Cerebellar cortex (tissue), 1 donor: ENCODE results near the gene XCR1.
"Not testable (repeated sequence)": the region's sequence is repeated elsewhere in the genome, so short reads cannot be mapped to it uniquely, and the experiment has no call there.

Source experiments
- DNase-seq: peaks from one replicate; pipeline ENCODE4 v3.0.0-alpha.2; 2015; ENCODE audit warnings: low spot score

XCR1 gene

GRCh38 chr3:46006238-46007032, 20.8 kb downstream of the XCR1 start:
- DNase-seq, result no peak

GRCh38 chr3:46003706-46004105, 23.6 kb downstream of the XCR1 start:
- not testable (repeated sequence) for DNase-seq

- DNase-seq, result no peak
Measured at GRCh38 chr3:46001178-46001577, 26.1 kb downstream of the XCR1 start.

GRCh38 chr3:45997942-45998341, 29.3 kb downstream of the XCR1 start:
- no peak for DNase-seq

GRCh38 chr3:45997499-45997898, 29.8 kb downstream of the XCR1 start:
- not testable (repeated sequence) for DNase-seq

- DNase-seq, result peak; percentile 72
Measured at GRCh38 chr3:45995236-45996192, 31.8 kb downstream of the XCR1 start, which contains the start of gene FYCO1. TSS of gene FYCO1 (minus strand) at chr3:45995824. CDS start at chr3:45984910, 10,914 bp downstream.

- DNase-seq, result no peak
Measured at GRCh38 chr3:45994419-45995235, 32.7 kb downstream of the XCR1 start.

GRCh38 chr3:45993421-45994027, 33.8 kb downstream of the XCR1 start:
- DNase-seq, result no peak

GRCh38 chr3:45992821-45993221, 34.5 kb downstream of the XCR1 start:
- no peak for DNase-seq

- DNase-seq, result no peak
Measured at GRCh38 chr3:45992133-45992729, 35.1 kb downstream of the XCR1 start.

GRCh38 chr3:45991341-45991740, 35.9 kb downstream of the XCR1 start:
- DNase-seq, result no peak

GRCh38 chr3:45990181-45990580, 37.1 kb downstream of the XCR1 start:
- DNase-seq, result no peak

GRCh38 chr3:45988804-45989203, 38.5 kb downstream of the XCR1 start:
- no peak for DNase-seq

- DNase-seq, result no peak
Measured at GRCh38 chr3:45988362-45988761, 38.9 kb downstream of the XCR1 start.

GRCh38 chr3:45987368-45988291, 39.7 kb downstream of the XCR1 start:
- peak; percentile 76 for DNase-seq

- DNase-seq, result no peak
Measured at GRCh38 chr3:45986303-45986982, 40.8 kb downstream of the XCR1 start.

- no peak for DNase-seq
Measured at GRCh38 chr3:45985532-45986302, 41.6 kb downstream of the XCR1 start.
